Retinal pigment epithelial cell (primary cell): Measurements from ENCODE around the gene KCNJ14.

Experiments used
- DNase-seq: peaks from one replicate; pipeline ENCODE4 v3.0.0-alpha.2; 2010; ENCODE audit warnings: low read depth
- H3K4me3 ChIP-seq: 2 replicates; pipeline ENCODE4 v1.5.1; 2011; ENCODE audit warnings: mild to moderate bottlenecking, low read length, control low read depth, moderate library complexity
- TF ChIP-seq, protein P1 (sequence below): conservative IDR thresholded peaks from 2 replicates; pipeline ENCODE4 v1.5.1; 2011; ENCODE audit warnings: low read depth, low read length, control low read depth, inconsistent platforms

Gene KCNJ14

DNA sequence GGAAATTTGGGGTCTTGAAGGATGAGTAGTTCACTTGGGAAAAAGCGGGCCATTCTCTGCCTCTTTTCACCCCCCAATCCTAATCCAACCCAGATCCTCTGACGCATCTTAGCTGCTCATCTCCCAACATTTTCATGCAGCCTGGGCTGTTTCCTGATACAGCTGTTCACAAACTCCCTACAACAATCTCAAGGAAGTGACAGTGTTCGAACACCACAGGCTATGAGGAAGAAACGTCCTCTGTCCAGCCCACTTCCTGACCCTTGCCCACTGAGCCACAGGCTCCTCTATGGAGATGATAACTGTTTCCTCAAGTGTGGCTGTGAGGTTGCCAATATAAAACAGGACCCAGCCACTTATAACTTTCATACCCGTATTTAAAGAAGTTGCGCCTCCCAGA lies 40.0 kb downstream of the KCNJ14 start:
- DNase-seq = no peak
- no peak overlapping the region for H3K4me3 ChIP-seq
- TF ChIP-seq, protein P1, sequence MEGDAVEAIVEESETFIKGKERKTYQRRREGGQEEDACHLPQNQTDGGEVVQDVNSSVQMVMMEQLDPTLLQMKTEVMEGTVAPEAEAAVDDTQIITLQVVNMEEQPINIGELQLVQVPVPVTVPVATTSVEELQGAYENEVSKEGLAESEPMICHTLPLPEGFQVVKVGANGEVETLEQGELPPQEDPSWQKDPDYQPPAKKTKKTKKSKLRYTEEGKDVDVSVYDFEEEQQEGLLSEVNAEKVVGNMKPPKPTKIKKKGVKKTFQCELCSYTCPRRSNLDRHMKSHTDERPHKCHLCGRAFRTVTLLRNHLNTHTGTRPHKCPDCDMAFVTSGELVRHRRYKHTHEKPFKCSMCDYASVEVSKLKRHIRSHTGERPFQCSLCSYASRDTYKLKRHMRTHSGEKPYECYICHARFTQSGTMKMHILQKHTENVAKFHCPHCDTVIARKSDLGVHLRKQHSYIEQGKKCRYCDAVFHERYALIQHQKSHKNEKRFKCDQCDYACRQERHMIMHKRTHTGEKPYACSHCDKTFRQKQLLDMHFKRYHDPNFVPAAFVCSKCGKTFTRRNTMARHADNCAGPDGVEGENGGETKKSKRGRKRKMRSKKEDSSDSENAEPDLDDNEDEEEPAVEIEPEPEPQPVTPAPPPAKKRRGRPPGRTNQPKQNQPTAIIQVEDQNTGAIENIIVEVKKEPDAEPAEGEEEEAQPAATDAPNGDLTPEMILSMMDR = no peak

DNA sequence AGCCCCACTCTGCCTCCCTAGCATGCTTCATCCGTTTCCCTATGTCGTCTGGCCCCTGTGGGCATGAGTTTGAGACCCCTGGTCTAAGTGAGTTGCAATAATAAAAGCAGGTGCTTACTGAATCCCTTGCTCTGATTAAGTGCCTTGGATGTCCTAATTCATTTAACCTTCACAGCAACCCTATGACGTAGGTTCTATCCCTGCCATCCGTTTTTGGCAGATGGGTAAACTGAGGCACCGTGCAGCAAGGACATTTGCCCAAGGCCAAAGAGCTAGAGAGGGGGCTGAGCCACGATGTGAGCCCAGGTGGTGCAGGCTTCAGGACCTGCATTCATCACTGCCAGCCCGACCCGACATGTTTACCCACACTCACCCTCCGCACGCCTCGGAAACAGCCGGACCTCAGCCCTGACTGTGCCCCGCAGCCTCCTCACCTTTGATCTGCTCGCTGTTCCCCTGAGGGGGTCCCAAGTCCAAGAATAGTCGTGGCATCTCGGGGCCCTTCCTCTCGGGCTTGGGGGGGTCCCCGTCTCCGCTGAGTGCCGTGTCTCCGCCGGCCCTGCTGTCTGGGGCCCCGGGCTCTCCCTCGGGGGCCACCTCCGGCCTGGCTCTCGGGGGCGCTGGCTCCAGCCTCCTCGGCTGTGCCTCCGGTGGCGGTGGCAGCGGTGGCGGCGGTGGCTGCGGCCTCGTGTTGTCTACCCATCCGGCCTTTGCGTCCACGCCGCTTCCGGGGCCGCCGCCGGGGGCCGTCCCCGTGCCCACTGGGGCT lies 41.8 kb downstream of the KCNJ14 start:
- no peak for DNase-seq
- TF ChIP-seq, protein P1 = no peak

DNA sequence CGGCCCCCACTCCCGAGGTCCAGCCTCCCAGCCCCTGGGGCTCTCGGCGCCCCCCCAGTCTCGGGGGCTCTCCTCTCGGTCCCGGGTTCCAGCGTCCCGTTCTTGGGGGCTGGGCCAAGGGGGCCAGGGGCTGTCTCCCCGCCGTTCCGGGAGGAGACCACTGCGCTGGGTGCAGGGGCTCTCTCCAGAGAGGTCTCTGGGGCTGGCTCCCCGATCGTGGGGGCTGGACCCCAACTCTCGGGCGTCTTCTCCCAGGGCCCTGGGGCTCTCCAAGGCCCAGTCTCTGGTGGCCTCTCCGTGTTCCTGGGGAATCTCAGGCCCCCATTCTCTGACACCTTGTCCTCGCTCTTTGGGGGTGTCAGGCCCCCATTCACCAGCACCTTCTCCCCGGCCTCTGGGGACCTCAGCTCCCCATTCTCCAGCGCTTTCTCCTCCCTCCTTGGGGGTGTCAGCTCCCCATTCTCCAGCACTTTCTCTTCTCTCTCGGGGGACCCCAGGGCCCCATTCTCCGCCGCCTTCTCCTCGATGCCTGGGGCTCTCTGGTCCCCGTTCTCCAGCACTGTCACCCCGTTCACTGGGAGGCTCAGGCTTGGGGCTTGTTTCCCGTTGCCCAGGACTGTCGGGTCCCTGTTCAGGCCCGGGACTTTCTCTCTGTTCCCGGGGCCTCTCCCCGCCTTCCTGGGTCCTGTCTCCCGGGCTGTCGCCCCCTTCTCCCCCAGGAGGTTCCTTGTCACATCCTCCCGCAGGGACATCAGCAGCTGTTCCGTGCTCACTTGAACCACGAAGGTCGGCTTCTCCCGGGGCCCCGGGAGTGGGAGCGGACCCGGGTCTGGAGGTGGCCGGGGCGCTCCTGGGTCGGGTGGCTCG lies 42.6 kb downstream of the KCNJ14 start:
- TF ChIP-seq, protein P1 = no peak
- no peak overlapping the region for H3K4me3 ChIP-seq
- no peak for DNase-seq

More for the DNA sequence above, 41.8 kb downstream of the KCNJ14 start:
- no peak overlapping the region for H3K4me3 ChIP-seq

DNA sequence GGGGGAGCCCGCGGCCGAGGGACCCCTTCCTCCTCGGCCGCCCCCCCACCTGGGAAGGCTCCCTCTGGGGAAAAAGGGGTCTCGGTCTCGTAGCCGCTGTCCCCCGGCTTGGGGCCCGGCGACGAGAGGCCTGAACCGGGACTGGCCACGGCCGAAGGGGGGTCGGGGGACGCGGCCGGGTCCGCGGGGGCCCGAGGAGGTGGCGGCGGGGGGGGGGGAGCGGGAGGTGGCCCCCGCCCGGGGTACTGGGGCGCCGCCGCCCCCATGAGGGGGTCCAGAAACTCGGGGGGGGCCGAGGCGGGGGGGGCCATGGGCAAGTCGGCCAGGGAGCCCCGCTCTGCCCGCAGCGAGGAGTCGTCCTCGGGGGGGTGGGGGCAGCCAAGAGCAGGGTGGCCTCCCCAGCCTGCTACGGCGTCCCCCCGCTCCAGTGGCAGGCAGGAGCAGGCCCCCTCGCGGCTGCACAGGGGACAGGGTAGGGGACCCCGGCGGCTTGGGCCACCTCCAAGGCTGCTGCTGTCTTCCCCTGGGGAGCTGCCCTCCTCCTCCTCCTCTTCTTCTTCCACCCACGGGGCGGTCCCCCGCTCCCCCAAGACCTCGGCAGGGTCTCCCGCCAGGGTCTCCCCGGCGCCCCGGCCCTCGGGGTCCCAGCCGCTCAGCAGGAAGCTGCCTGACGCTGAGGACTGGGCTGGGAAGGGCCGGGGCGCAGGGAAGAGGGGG lies 43.4 kb downstream of the KCNJ14 start:
- no peak for DNase-seq
- no peak overlapping the region for H3K4me3 ChIP-seq
- TF ChIP-seq, protein P1 = no peak

DNA sequence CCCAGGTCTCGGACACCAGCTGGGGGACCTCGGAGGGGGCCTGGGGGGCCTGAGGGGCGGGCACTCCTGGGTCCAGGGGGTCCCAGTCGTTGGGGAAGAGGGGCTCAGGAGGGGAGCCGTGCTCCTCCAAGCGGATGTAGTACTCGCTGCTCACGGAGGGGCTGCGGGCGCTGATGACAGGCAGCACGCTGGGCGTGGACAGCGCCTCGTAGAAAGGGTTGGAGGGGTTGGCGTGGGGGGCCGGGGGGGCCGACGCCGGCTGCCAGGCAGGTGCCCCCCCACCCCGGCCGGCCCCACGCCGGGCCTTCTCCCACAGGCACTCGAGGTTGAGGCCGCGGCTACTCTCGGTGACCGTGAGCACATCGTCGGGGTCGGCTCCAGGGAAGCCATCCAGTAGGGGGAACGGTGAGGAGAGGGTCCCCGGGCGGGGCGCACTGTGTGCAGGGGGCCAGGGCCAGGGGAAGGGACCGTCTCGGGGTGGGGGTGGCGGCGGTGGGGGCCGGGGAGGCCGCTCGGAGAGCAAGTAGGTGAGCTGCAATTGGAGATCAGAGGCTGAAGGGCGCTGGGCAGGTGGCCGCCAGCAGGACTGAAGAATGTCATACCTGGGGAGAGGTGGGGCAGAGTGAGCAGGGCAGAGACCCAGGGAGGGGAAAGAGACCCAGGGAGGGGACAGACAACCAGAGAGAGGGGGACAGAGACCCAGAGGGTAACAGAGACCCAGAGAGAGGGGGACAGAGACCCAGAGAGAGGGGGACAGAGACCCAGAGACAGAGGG lies 44.1 kb downstream of the KCNJ14 start:
- no peak overlapping the region for H3K4me3 ChIP-seq
- no peak for DNase-seq
- TF ChIP-seq, protein P1 = no peak

DNA sequence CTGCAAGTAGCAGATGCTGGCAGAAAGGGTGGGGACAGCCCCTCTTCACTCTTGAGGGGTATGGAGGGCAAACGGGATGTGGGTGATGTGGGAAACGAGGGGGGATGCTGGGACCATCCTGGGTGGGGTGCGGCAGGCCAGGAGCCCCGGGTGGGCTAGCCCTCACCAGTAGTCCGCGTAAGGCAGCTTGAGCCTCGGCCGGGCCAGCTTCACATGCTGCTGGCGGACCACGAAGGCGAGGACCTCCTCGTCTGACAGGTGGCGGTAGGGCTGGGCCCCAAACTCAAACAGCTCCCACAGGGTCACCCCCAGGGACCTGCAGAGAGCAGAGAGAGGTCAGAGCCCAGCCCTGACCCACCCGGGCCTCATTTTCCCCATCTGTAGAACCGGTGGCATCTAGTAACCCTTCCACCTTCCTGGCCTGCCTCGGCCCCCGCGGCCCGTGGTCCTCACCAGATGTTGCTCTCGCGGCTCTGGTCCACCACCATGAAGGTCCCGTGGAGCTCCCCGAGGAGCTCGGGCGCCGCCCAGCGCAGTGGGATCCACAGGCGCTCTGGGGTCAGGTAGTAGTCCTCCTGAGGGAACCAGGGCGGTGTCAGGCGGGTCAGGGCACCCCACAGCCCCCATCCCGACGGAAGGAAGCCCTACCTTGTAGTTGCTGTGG lies 45.6 kb downstream of the KCNJ14 start:
- TF ChIP-seq, protein P1 = no peak
- peak overlapping the region; percentile 30 for H3K4me3 ChIP-seq

More for the DNA sequence above, 45.6 kb downstream of the KCNJ14 start:
- DNase-seq = no peak
